NT2/D1 (cell line): Measurements from ENCODE around the gene RAI1.

Experiments used
- YY1 ChIP-seq: IDR thresholded peaks from 2 replicates; pipeline ENCODE4 v1.6.1; 2011; ENCODE audit not compliant: insufficient read length, insufficient read depth
- ZNF274 ChIP-seq: IDR thresholded peaks from 2 replicates; pipeline ENCODE4 v1.6.1; 2011; ENCODE audit warnings: mild to moderate bottlenecking, low read depth, low read length

GRCh38 chr17:17787568-17787967, 106.3 kb downstream of the RAI1 start:
- TF ChIP-seq YY1 (no peak), ZNF274 (no peak)
